SK-MEL-5 (cell line): ENCODE results near the gene SLC27A4. TPM values are rescaled to one million over a fixed set of nuclear protein-coding genes. Genes with fewer than 3 reads are reported as not detected.
A peak's percentile ranks its signal among the peaks of the same experiment; 100 is the strongest.

Experiments used
- DNase-seq: peaks from one replicate; pipeline ENCODE4 v3.0.0-alpha.2; 2016; ENCODE audit warnings: low read depth, low spot score
- in situ Hi-C: cut with HindIII; loops from 2 replicates; pipeline ENCODE4 v1.10.0; 2016; ENCODE audit warnings: low sequenced_read_pairs, high pct_unique_total_duplicates, low pct_unique_long_range_greater_than_20kb
- total RNA-seq: library from RNA; depleted of rRNA; stranded (reverse); fragments of >200 nt; shearing (Covaris generic); gene quantifications from 2 replicates; pipeline ENCODE4 v1.2.3, GENCODE V29; 2014

Gene SLC27A4
- total RNA-seq, 1 experiment from 2014 or later: 31.1 TPM

GRCh38 chr9:128355451-128355850, 15.1 kb downstream of the SLC27A4 start:
- DNase-seq: no peak
- in situ Hi-C loops: no loop called here

GRCh38 chr9:128358090-128358489, 17.8 kb downstream of the SLC27A4 start:
- DNase-seq: no peak
- in situ Hi-C loops: no loop called here

- in situ Hi-C loops: no loop called here
Measured at GRCh38 chr9:128358861-128359260, 18.5 kb downstream of the SLC27A4 start.

DNA sequence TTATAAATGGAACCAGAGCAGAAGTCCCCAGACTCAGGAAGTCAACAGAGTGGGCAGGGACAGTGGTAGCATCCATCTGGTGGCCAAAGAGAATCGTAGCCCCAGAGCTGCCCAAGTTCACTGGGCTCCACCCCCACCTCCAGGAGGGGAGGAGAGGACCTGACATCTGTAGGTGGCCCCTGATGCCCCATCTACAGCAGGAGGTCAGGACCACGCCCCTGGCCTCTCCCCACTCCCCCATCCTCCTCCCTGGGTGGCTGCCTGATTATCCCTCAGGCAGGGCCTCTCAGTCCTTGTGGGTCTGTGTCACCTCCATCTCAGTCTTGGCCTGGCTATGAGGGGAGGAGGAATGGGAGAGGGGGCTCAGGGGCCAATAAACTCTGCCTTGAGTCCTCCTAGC, 20.5 kb downstream of the SLC27A4 start:
- no peak for DNase-seq
- in situ Hi-C loops: no loop called here

More at GRCh38 chr9:128358861-128359260, 18.5 kb downstream of the SLC27A4 start:
- no peak for DNase-seq

DNA sequence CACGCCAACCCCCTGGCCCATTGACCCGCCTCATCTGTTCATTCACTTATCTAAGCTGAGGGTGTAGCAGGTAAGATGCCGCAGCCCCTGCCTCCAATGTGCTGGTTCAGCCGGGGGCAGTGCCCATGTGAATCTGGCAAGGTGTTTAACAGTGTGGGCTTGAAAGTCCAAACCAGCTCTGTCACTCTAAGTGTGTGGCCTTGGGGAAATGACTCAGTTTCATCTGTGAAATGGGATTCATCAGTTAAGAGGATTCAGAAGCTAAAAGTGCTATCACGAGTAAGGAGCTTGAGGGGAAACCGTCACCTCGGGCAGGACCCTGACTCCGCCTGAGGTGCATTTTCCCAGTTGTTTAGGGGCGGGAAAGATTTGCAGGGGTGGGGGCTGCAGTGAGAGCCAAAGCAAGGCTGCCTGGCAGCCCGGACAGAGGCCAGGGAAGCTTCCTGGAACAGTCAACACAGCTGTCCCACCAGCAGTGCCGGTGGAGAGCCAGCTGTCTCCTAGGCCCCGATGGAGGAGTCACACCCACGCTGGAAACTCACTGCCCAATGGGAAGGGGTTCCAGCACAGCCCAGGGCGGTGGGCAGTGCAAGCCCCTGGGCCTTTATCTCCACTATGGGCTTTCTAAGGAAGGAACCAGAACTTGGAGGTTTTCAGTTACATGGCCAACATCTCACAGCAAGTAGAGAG, 21.1 kb downstream of the SLC27A4 start:
- in situ Hi-C loops: no loop called here
- DNase-seq: no peak

DNA sequence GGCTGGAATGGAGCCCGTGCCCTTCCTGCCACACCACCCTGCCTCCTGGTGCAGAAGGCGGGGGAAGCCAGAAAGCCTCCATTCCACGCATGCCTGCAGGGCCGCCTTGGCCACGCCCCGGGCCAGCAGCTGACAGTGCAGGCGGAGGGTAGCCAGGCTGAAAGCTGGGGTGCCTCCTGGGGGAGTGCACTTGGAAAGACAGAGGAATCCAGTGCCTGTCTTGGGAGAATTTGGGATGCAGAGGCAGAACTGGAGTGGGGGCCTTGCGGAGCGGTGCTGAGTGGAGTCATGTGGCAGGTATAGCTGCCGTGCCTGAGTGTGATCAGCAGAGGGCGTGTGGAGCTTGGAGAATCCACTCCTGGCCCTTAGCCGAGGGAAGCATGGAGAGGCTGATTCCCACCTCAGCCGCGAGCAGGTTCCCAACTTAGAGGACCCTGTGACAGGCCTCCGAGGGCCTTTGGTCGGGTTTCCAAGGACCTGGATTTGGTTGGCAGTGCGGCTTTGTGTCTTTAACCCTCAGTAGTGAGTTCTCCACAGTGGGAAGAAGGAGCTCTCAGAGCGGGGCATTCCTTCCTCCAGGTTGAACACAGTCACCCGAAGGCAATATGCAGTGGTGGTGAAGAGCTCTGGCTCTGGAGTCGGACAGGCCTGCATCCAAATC, 21.8 kb downstream of the SLC27A4 start:
- DNase-seq: peak; percentile 86
- in situ Hi-C loops: no loop called here

- no peak for DNase-seq
- in situ Hi-C loops: no loop called here
Measured at GRCh38 chr9:128362774-128363173, 22.4 kb downstream of the SLC27A4 start.

GRCh38 chr9:128365525-128365924, 25.2 kb downstream of the SLC27A4 start:
- in situ Hi-C loops: no loop called here
- DNase-seq: no peak

- DNase-seq: no peak
- in situ Hi-C loops: no loop called here
Measured at GRCh38 chr9:128369024-128369706, 28.8 kb downstream of the SLC27A4 start.

GRCh38 chr9:128370367-128370751, 30.0 kb downstream of the SLC27A4 start:
- peak; percentile 6 for DNase-seq
- in situ Hi-C loops: no loop called here

GRCh38 chr9:128370752-128371629, 30.7 kb downstream of the SLC27A4 start, which contains the start of gene URM1:
Gene URM1 (plus strand): TSS chr9:128371374. CDS start chr9:128371381, 7 bp downstream.
- peak; percentile 95 for DNase-seq
- in situ Hi-C loops: no loop called here

DNA sequence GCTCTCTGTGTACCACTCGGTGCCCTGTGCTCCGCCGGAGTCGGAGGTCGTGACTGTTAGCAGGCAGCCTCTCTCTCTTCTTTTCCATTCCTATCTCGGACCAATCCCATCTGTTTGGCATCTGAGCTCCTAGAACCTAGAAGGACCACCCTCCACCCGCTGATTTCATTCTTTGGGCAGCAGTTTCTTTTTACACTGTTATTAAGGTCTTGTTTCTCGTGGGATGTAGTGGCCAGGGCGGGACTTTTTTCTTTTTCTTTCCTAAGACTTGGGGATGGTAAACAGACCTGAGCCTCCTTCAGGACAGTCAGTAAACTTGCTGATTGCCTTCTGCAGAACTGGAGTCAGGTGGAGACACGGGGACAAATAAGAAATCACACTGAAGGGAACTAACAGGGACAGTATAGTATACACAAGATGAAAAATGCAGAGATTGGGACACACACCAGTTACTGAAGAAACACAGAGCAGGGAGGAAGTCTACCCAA, 31.3 kb downstream of the SLC27A4 start:
- in situ Hi-C loops: no loop called here
- DNase-seq: no peak

DNA sequence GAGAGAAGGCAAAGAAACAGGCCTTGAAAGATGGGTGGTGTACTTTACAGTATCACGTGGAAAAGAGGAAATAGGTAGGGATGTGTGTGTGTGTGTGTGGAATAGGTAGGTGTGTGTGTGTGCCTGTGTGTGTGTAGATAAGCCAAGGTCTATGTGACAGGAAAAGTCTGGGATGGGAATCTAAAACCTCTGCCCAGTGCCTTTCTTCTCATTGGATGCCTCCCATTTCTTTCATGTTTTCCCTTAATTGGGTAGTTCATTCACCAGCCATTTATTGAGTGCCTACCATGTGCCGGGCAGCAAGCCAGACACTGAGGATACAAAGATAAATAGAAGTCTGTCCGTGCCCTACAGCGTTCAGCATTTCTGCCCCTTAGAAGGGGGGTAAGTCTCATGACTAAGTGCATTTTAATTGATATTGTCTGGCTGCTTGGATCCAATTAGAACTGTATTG, 31.9 kb downstream of the SLC27A4 start:
- in situ Hi-C loops: no loop called here
- DNase-seq: peak; percentile 63

- no peak for DNase-seq
Measured at GRCh38 chr9:128372784-128373183, 32.5 kb downstream of the SLC27A4 start.

GRCh38 chr9:128374221-128374675, 33.9 kb downstream of the SLC27A4 start:
- no peak for DNase-seq
- in situ Hi-C loops: no loop called here

More at GRCh38 chr9:128372784-128373183, 32.5 kb downstream of the SLC27A4 start:
- in situ Hi-C loops: no loop called here

GRCh38 chr9:128375865-128376264, 35.5 kb downstream of the SLC27A4 start:
- in situ Hi-C loops: no loop called here
- no peak for DNase-seq

- no peak for DNase-seq
- in situ Hi-C loops: no loop called here
Measured at GRCh38 chr9:128382261-128382660, 41.9 kb downstream of the SLC27A4 start.
